AG08395 (cell line): ENCODE results near the gene FAM162B.
"Not testable (repeated sequence)": the region's sequence is repeated elsewhere in the genome, so short reads cannot be mapped to it uniquely, and the experiment has no call there.

ENCODE experiments used
- DNase-seq: peaks from one replicate; pipeline ENCODE4 v3.0.0; 2012; ENCODE audit warnings: mixed read lengths, low spot score

FAM162B gene

DNA sequence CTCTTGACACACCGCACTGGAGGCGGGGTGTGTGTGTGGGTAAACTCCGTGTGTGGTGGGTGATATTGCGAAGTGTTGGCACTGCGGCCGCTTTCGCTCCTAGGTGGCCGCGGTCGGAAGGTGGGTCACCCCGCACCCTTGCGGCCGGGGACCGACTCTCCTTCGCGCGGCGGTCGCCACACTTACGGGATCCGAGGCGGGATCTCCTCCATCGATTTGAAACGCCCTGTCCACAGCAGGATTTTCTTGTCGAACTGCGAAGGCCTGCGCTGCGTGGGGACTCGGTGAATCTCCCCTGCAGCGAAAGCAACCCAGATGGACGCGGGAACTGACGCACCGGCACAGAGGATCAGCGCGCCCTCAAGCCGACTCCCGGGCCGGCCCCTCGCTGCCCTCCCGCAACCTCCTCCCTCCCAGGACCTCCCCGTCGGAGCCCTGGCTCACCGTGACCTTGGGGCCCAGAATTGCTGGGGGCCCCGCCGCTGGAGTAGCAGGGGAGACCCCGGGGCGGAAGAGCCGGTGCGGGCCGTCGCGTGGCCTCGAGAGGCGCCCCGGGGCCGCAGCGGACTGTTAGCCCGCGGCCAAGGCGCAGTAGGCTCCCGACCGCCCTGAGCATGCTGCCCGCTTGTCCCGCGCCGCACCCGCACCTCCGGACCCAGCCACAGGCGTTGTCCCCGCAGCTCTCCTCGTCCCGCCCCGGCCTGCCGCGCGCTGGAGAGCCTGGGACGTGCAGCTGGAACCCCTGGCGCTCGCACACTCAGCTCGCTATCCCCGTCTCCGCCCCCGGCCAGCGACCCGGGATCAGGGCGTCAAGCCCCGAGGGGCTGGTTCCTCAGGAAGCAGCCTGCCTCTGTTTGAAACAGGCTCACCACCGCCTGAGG is at the start of gene FAM162B:
FAM162B (minus strand) TSS at position 759 of the 881 bp plus-strand sequence; CDS start at position 616, 143 bp downstream.
- DNase-seq, result peak; percentile 19

DNA sequence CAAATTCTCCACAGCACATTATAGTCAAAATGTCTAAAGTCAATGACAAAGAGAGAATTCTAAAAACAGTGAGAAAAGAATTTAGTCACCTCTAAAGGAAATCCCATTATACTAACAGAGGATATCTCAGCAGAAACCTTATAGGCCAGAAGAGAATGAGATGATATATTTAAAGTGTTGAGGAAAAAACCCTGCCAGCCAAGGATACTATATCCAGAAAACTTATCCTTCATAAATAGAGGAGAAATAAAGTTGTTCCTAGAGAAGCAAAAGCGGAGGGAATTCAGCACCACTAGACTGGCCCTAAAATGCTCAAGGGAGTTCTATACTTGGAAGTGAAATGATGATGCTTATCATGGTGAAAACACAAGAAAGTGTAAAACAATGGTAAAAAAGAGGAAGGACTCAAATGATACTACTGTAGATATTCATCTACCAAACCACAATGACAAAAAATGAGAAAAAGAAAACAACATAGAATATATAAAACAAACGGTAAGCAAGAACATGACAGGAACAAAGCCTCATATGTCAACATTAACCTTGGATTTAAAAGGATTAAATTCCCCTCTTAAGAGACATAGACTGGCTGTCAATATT is 46.6 kb upstream of the FAM162B start:
- DNase-seq, result no peak

DNA sequence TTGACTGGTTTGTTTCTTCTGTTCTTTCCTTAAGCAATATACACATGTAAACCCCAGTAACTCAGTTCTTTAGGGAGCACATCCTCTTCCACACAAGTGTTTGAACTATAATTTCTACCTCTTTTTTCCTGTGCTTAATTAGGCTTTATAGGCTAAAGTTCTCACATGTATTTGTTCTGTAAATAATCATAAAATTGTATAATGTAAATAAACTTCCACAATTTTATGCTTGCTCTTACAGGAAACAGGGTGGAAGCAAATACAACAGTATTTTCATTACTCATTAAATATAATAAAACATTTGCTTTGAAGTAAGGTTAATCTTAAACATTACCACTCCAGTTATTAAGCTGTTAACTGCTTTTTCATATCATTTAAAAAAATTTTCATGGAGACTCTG is 36.5 kb upstream of the FAM162B start:
- DNase-seq, result no peak

DNA sequence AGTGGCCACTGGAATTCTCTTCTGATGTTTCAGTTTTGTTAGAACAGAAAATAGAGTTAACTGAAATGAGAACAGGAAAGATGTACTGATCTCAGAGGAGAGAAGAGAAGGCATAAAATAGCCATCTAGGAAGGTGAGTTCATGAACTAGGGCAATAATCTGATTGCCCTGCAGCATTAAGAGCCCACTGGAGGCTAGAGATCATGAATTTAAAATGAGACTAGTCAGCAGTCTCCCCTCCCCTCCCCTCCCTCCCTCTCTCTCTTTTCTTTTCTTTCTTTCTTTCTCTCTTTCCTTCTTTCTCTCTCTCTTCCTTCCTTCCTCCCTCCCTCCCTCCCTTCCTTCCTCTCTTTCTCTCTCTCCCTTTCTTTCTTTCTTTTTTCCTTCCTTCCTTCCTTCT is 34.4 kb upstream of the FAM162B start:
- DNase-seq, result no peak

DNA sequence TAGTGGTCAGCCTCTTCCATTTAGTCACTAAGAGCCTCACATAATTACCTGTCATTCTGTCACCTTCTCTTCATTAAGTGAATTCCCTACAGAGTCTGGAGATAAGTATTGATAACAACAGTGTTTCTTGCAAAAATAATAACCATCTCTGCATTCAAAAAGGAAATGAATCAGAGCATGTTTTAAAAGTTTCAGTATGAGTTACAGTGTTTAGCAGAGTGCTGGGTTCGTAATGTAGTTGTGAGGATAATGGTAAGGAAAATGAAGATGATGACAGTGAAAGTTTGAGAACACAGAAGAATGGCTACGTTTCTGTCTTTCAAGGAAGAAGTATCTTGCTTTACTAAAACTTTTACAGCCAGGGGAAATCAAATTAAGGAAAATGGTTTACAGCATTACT is 32.1 kb upstream of the FAM162B start:
- no peak for DNase-seq

DNA sequence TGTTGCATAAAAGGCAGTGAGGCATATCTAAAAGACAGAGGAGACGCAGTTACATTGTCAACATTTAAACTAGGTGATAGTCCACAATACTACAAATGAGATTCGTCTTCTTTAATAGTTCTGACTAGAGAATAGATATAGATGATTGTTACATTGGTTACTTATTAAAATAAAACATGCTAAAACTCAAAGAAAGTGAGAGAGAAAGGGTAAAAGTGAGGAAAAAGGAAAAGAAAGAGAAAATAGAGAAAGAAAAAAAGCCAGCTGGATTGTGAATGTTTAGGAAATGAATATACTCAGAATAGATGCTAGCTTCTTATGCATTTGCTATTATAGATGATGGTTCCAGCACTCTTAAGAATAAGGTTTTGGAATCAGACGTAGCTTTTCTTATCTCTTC is 27.7 kb upstream of the FAM162B start:
- DNase-seq, result no peak

DNA sequence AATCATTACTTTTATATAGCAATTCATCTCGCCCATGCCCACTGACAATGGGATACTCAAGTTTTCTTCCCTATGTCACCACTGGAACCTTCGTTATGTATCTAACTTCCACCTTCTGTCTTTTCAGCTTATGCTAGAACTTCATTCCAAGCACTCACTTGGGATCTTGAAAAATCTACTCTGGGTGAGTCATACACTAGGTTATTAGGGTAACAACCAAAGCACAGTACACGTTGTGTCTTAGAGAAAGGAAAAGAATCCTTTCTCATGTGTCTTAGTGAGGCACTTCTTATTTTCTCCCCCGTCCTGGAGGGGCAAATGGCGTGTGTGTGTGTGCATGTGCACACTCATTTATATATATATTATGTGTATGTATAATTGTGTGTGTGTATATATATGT is 18.3 kb upstream of the FAM162B start:
- DNase-seq, result no peak

GRCh38 chr6:116779573-116780164 is 14.2 kb upstream of the FAM162B start:
- peak; percentile 22 for DNase-seq

DNA sequence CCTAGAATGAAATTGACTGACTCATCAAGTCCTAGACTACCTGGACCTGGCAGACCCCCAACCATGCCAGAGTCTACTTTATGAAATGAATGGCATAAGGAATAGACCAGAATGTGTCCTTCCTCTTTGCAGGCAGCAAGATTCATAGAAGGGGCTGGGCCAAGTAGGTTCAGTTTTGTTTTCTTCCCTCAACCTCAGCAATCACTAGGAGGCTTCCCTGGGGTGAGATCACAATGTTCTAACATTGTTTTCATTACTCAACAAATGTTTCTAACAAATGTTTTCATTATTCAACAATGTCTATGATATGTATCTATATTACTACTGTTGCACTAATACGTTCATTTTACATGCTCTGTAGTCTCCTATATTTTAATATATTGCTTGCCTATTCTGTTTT is 8.4 kb upstream of the FAM162B start:
- DNase-seq, result no peak

DNA sequence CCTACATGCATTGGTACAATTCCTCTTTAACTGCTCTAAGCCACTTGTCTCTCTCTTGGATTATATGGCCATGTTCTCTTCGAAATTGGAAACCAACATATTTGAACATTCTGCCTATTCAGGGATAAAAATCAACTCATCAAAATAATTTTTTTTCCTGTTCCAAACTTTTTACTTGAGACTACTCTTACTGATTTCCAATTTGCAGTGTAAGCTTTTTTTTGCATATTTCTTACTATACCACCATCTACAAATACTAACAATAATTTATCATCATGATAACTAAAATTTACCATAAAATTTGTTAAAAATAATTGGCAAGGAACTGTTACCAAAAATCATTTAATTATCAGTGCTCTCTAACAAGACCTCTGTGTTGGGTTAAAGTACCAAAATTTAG is 6.9 kb upstream of the FAM162B start:
- no peak for DNase-seq

DNA sequence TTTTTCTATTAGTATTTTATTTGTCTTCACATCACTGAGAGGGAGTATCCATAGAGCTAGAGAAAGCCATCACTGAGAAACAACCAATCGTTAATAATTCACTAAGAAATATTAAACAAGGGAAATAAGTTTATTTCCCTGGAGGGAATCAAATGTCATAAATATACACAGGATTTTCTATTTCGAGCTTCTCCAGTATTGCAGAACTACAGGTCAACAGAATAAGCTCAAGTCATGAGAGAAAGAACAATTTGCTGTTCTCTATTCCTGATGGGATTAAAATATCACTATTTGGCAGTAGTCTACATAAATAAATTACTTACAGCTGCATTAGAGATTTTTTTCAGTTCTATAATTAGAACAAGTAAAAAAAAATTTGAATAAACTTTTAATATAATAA is 2.2 kb upstream of the FAM162B start:
- DNase-seq, result no peak

GRCh38 chr6:116766506-116767176 is 1.1 kb upstream of the FAM162B start:
- no peak for DNase-seq

GRCh38 chr6:116764629-116764960 is 924 bp downstream of the FAM162B start:
- DNase-seq, result no peak

GRCh38 chr6:116763906-116764628 is 1.5 kb downstream of the FAM162B start:
- DNase-seq, result no peak

DNA sequence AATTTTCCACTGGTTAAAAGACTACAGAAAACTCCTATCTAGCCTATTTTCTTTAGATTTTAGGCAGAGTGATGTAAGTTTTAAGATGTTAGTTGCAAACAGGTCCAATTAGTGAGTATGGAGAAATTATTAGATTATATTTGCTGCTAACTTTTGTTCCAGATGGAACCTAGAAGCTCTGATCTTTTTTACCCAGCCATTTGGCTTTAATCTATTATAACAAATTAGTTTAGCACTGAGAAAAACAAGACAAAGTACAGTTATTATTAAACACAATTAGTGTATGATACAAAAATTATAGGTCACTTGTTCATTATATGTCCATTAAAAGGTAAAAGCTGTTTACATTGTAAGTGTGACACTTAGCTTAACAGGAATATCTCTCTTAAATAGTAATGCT is 2.5 kb downstream of the FAM162B start:
- DNase-seq, result no peak

DNA sequence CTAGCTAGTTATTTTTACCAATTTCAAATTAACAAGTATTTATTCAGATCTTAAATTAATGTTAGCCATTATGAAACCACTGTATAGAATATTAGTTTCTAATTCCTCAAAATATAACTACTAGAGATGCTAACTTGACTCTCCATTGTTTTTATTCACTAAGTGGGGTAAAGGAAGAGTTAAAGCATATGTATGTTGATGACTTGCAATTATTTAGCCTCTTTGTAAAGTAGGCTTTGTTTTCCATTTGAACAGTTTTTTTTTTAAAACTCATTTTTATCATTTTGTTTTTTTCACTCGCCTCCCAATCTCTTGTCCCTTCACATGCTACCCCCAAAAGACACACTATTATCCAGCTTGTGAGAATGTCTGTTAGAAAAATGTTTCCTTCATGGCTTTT is 3.3 kb downstream of the FAM162B start:
- no peak for DNase-seq

- DNase-seq, result no peak
Observed at GRCh38 chr6:116761779-116762178, 3.7 kb downstream of the FAM162B start.

DNA sequence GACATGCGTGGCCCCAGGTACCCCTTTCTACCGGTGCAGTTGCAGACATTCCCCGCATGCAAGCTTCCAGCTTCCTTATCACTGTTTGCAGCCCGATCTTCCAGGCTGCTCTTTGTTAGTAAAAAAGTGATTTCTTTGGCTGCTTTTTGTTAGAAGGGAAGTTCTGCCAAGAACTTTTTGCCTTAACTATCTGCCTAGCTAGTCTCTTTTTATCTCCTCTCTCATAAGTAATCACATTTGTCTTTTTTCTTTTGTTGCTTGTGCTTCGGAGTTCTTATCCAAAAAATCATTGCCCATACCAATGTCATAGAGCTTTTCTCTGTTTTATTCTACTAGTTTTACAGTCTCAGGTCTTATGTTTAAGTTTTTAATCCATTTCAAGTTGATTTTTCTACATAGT is 20.3 kb downstream of the FAM162B start:
- DNase-seq, result no peak

- DNase-seq, result no peak
Observed at GRCh38 chr6:116741571-116741970, 23.9 kb downstream of the FAM162B start.

GRCh38 chr6:116740486-116740885 is 25.0 kb downstream of the FAM162B start:
- not testable (repeated sequence) for DNase-seq

DNA sequence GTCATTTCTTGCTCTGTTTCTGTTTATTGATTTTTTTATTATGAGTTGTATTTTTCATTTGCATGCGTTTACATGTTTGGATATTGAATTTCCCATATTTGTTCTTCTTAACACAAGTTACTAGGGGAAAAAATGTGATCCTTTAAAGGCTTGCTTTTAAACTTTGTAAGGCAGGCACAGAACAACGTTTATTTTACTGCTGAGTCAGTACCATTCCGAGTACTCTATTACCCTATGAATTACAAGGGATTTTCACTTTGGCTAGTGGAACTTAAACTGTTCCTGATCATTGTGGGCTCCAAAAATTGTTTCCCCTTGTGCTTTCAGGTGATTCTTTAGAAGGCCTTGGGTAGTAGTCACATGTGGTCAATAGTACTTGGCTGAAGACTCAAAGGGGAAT is 28.5 kb downstream of the FAM162B start:
- no peak for DNase-seq

DNA sequence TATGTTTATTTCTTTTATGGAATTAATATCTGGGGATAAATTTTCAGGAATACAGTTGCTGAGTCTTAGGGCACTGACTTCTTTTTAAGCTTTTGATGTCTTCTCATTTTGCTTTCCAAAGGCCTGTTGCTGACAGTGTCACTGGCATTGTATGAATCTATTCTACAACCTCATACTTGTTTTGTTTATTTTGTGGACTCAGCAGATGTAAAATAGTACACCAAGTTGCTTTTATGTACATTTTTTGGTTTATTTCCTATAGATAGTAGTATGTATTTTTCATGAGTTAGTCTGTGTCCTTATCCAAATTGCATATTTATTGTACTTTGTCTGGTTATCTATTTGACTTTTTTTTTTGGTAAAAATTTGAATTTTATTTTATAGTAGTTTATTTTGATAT is 35.0 kb downstream of the FAM162B start:
- no peak for DNase-seq
